IMR-90 (cell line): ENCODE results near the gene FBN1. TPM values are rescaled to one million over a fixed set of nuclear protein-coding genes. Genes with fewer than 3 reads are reported as not detected.

Experiments
- ATAC-seq: fragments of 200-7000 bp; cut with Tn5 transposase; 2 replicates; pipeline ENCODE4 v1.9.1; 2020; ENCODE audit warnings: low read depth, mild to moderate bottlenecking, moderate library complexity
- BruUV-seq: library from RNA; stranded (reverse); fragments of 400-500 nt; replicated peaks from 2 replicates; lab custom pipeline; 2021; lab: Mats Ljungman, UMichigan
- CTCF ChIA-PET: fragments of 300-600 bp; formaldehyde crosslinking; extraction: SDS; loops from one replicate; lab custom pipeline; 2021; ENCODE audit warnings: antibody characterized with exemption; lab: Yijun Ruan, JAX
- POLR2A ChIA-PET: fragments of 300-600 bp; sonication (Branson Sonifier 250); formaldehyde crosslinking; loops from one replicate; lab custom pipeline; 2022; ENCODE audit warnings: antibody characterized with exemption; ENCODE audit not compliant: unreplicated experiment; lab: Charles Lee
- DNase-seq: peaks from one replicate; pipeline ENCODE4 v3.0.0; 2013
- H2AFZ ChIP-seq: replicated peaks from 2 replicates; pipeline ENCODE3; 2013; ENCODE audit warnings: low read length, mild to moderate bottlenecking; ENCODE audit not compliant: poor library complexity
- H2AK5ac ChIP-seq: 2 replicates; pipeline ENCODE4 v1.6.1; 2013; ENCODE audit warnings: low read depth, low read length, inconsistent platforms
- H2AK9ac ChIP-seq: replicated peaks from 2 replicates; pipeline ENCODE3; 2013; ENCODE audit warnings: mild to moderate bottlenecking, low read depth, low read length, moderate library complexity; ENCODE audit not compliant: poor library complexity
- H2BK120ac ChIP-seq: 2 replicates; pipeline ENCODE4 v1.6.1; 2013; ENCODE audit warnings: low read depth, low read length, inconsistent platforms
- H2BK15ac ChIP-seq: 3 replicates; pipeline ENCODE4 v1.6.1; 2013; ENCODE audit warnings: low read depth, low read length, inconsistent platforms
- H2BK20ac ChIP-seq: 2 replicates; pipeline ENCODE4 v1.6.1; 2013; ENCODE audit warnings: low read depth, mild to moderate bottlenecking, inconsistent platforms, low read length, moderate library complexity
- H2BK5ac ChIP-seq: 2 replicates; pipeline ENCODE4 v1.6.1; 2013; ENCODE audit warnings: mild to moderate bottlenecking, low read depth, low read length, inconsistent platforms; ENCODE audit not compliant: poor library complexity, severe bottlenecking
- H3K14ac ChIP-seq: replicated peaks from 2 replicates; pipeline ENCODE4 v1.6.1; 2013; ENCODE audit warnings: low read depth, low read length, inconsistent platforms
- H3K18ac ChIP-seq: 2 replicates; pipeline ENCODE4 v1.6.1; 2013; ENCODE audit warnings: low read depth, low read length, control low read depth
- H3K23ac ChIP-seq: 2 replicates; pipeline ENCODE4 v1.6.1; 2013; ENCODE audit warnings: low read depth, low read length, inconsistent platforms
- H3K27ac ChIP-seq: 2 replicates; pipeline ENCODE4 v1.5.1; 2013; ENCODE audit warnings: mild to moderate bottlenecking, control low read depth, low read length; ENCODE audit not compliant: insufficient read depth
- H3K27me3 ChIP-seq: 2 replicates; pipeline ENCODE4 v1.6.1; 2013; ENCODE audit warnings: low read length; ENCODE audit not compliant: control insufficient read depth, insufficient read depth
- H3K36me3 ChIP-seq: 2 replicates; pipeline ENCODE4 v1.6.1; 2013; ENCODE audit warnings: low read length, mixed read lengths; ENCODE audit not compliant: control insufficient read depth, insufficient read depth
- H3K4ac ChIP-seq: 2 replicates; pipeline ENCODE4 v1.6.1; 2013; ENCODE audit warnings: low read depth, low read length, inconsistent platforms
- H3K4me1 ChIP-seq: 2 replicates; pipeline ENCODE4 v1.6.1; 2013; ENCODE audit warnings: low read length, mixed read lengths; ENCODE audit not compliant: control insufficient read depth, insufficient read depth
- H3K4me2 ChIP-seq: 2 replicates; pipeline ENCODE4 v1.6.1; 2013; ENCODE audit warnings: low read depth, mild to moderate bottlenecking, control low read depth, low read length, moderate library complexity
- H3K4me3 ChIP-seq: 2 replicates; pipeline ENCODE4 v1.5.1; 2013; ENCODE audit warnings: low read depth, mild to moderate bottlenecking, control low read depth, low read length, moderate library complexity; ENCODE audit not compliant: insufficient read depth
- H3K56ac ChIP-seq: 2 replicates; pipeline ENCODE4 v1.6.1; 2013; ENCODE audit warnings: low read length, inconsistent platforms; ENCODE audit not compliant: insufficient read depth; ENCODE audit errors: extremely low read depth
- H3K79me1 ChIP-seq, 2 experiments: 2 replicates each; pipeline ENCODE4 v1.6.1; 2013; ENCODE audit warnings: low read length in 2 of 2, inconsistent platforms in 1 of 2, low read depth in 1 of 2
- H3K9ac ChIP-seq: 2 replicates; pipeline ENCODE4 v1.6.1; 2013; ENCODE audit warnings: low read depth, low read length, control low read depth
- H3K9me1 ChIP-seq: 2 replicates; pipeline ENCODE4 v1.6.1; 2013; ENCODE audit warnings: low read length, inconsistent platforms; ENCODE audit not compliant: insufficient read depth
- H3K9me3 ChIP-seq: 2 replicates; pipeline ENCODE4 v1.6.1; 2013; ENCODE audit warnings: low read length; ENCODE audit not compliant: control insufficient read depth, insufficient read depth
- H4K20me1 ChIP-seq: 2 replicates; pipeline ENCODE4 v1.6.1; 2013; ENCODE audit warnings: low read length, inconsistent platforms; ENCODE audit not compliant: insufficient read depth
- H4K5ac ChIP-seq: 2 replicates; pipeline ENCODE4 v1.6.1; 2013; ENCODE audit warnings: mild to moderate bottlenecking, low read depth, low read length, control low read depth
- H4K8ac ChIP-seq, 2 experiments: 2 replicates each; pipeline ENCODE4 v1.6.1; 2013; ENCODE audit warnings: low read depth in 2 of 2, low read length in 2 of 2, control low read depth in 1 of 2, inconsistent platforms in 1 of 2
- H4K91ac ChIP-seq: 2 replicates; pipeline ENCODE4 v1.6.1; 2013; ENCODE audit warnings: low read depth, low read length, inconsistent platforms; ENCODE audit not compliant: insufficient read depth
- BHLHE40 ChIP-seq: fragments of 150-350 bp; IDR thresholded peaks from 2 replicates; pipeline ENCODE4 v1.6.1; 2016; ENCODE audit warnings: mild to moderate bottlenecking, low read depth, low read length
- CEBPB ChIP-seq: IDR thresholded peaks from 2 replicates; pipeline ENCODE4 v1.6.1; 2012; ENCODE audit warnings: low read depth, low read length, improper control_type of control experiment
- CHD1 ChIP-seq: IDR thresholded peaks from 2 replicates; pipeline ENCODE4 v1.6.1; 2012; ENCODE audit warnings: low read depth, low read length, improper control_type of control experiment
- CTCF ChIP-seq: conservative IDR thresholded peaks from 2 replicates; pipeline ENCODE4 v1.5.1; 2012; ENCODE audit warnings: mild to moderate bottlenecking, low read depth, low read length, improper control_type of control experiment
- ELK1 ChIP-seq: fragments of 150-350 bp; IDR thresholded peaks from 2 replicates; pipeline ENCODE4 v1.6.1; 2016; ENCODE audit warnings: low read depth, mild to moderate bottlenecking, low read length, moderate library complexity, borderline replicate concordance
- FOS ChIP-seq: fragments of 150-350 bp; IDR thresholded peaks from 2 replicates; pipeline ENCODE4 v1.6.1; 2016; ENCODE audit warnings: low read depth, low read length
- MAFK ChIP-seq: IDR thresholded peaks from 2 replicates; pipeline ENCODE4 v1.6.1; 2012; ENCODE audit warnings: low read depth, low read length, improper control_type of control experiment
- MAZ ChIP-seq: IDR thresholded peaks from 2 replicates; pipeline ENCODE4 v1.6.1; 2012; ENCODE audit warnings: low read depth, mild to moderate bottlenecking, low read length, improper control_type of control experiment, moderate library complexity, borderline replicate concordance
- MXI1 ChIP-seq: IDR thresholded peaks from 2 replicates; pipeline ENCODE4 v1.6.1; 2012; ENCODE audit warnings: low read depth, mild to moderate bottlenecking, low read length, moderate library complexity, borderline replicate concordance
- NFE2L2 ChIP-seq: fragments of 150-350 bp; IDR thresholded peaks from 2 replicates; pipeline ENCODE4 v1.6.1; 2016; ENCODE audit warnings: low read depth, mild to moderate bottlenecking, low read length
- POLR2A ChIP-seq: IDR thresholded peaks from 2 replicates; pipeline ENCODE4 v1.6.1; 2012; ENCODE audit warnings: mild to moderate bottlenecking, low read depth, low read length
- RAD21 ChIP-seq: IDR thresholded peaks from 2 replicates; pipeline ENCODE4 v1.6.1; 2012; ENCODE audit warnings: low read length, improper control_type of control experiment
- RCOR1 ChIP-seq: IDR thresholded peaks from 2 replicates; pipeline ENCODE4 v1.6.1; 2012; ENCODE audit warnings: mild to moderate bottlenecking, low read length, improper control_type of control experiment; ENCODE audit not compliant: insufficient replicate concordance
- RFX5 ChIP-seq: IDR thresholded peaks from 2 replicates; pipeline ENCODE4 v1.8.0; 2012; ENCODE audit warnings: low read depth, mild to moderate bottlenecking, low read length, moderate library complexity
- SMC3 ChIP-seq: fragments of 150-350 bp; IDR thresholded peaks from 2 replicates; pipeline ENCODE4 v1.6.1; 2016; ENCODE audit warnings: low read depth, mild to moderate bottlenecking, antibody characterized with exemption, low read length, moderate library complexity
- WGBS, 2 experiments: methylation state at CpG; one replicate each; pipeline versions ENCODE4 v1.1.5 to v1.1.7; 2013; ENCODE audit warnings: missing lambda C conversion rate in 2 of 2; ENCODE audit not compliant: insufficient read length in 1 of 2; ENCODE audit errors: extremely low coverage in 2 of 2; 5-methylcytosine and 5-hydroxymethylcytosine counted together
- dilution Hi-C: fragments of 300-500 bp; cut with HindIII; formaldehyde crosslinking; loops from one replicate; pipeline ENCODE4 v1.14.3; 2018; ENCODE audit warnings: low sequenced_read_pairs; ENCODE audit not compliant: unreplicated experiment
- in situ Hi-C: fragments of 300-500 bp; cut with MboI; formaldehyde crosslinking; loops from 3 replicates; pipeline ENCODE4 v1.14.3; 2019; ENCODE audit warnings: low sequenced_read_pairs, inconsistent platforms, mixed read lengths
- intact Hi-C: fragments of 100-400 bp; cut with micrococcal nuclease; formaldehyde crosslinking; loops from 2 replicates; pipeline ENCODE4 v1.10.0; 2022
- polyA plus RNA-seq, 3 experiments: library from polyadenylated mRNA; depleted of rRNA; stranded (reverse); fragments of >200 nt; gene quantifications; 2 replicates each; pipeline ENCODE4 v1.2.3, GENCODE V29; 2012; ENCODE audit warnings: low replicate concordance in 1 of 3
- total RNA-seq: library from RNA; depleted of rRNA; stranded (reverse); fragments of >200 nt; gene quantifications from 2 replicates; pipeline ENCODE4 v1.2.3, GENCODE V29; 2012
- TF ChIP-seq, protein P1 (sequence below): fragments of 150-350 bp; IDR thresholded peaks from 2 replicates; pipeline ENCODE4 v1.6.1; 2017; ENCODE audit warnings: mild to moderate bottlenecking, antibody characterized with exemption, low read length, low read depth

FBN1 gene
- total and polyA plus RNA-seq, 2 of the 4 experiments (the other 2 are of a cell fraction), result 134 to 283 TPM

DNA sequence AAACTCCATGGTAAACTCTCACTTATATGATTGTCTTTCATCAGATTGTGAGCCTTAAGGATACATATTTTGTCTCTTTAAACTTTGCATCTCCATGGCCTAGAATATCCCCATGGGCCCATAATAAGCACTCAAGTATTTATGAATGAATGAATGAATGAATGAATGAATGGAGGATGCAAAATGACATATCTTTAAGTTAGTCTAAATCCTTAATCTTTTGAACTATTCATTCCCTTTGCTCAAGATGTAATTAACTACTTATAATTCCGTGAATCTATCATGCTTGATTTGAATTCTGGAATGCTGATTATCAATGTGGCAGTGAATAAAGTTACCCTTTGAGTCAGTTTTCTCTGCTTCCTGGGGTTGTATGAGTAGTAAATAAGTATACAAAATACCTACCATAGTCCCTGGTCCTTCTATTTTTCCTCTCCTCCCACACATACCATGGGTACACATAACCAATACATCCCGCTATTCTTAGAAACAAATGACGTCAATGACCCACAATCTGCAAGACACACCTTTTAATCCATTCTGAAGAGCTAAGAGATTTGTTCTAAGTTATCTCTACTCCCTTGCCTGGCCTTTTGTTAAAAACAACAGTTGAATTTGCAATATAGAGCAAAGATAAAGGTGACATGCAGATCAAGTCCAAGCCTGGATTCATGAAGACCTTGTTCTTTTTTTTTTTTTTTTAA lies 94.5 kb downstream of the FBN1 start:
- H3K4ac ChIP-seq, result no peak overlapping the region
- no peak overlapping the region for H3K9ac ChIP-seq
- dilution Hi-C loops (no loop called here), intact Hi-C loops (no loop called here), in situ Hi-C loops (no loop called here)
- POLR2A ChIA-PET, result no interaction called here
- no peaks in the 10 kb centered on the region for H3K9me3 ChIP-seq
- H3K4me2 ChIP-seq, result no peak overlapping the region
- H2AFZ ChIP-seq, result no peak overlapping the region
- CTCF ChIA-PET, result no interaction called here
- no peak overlapping the region for H4K5ac ChIP-seq
- 0 out of 3 replicates have a peak overlapping the region, but pooled peaks have one; percentile 5 for H2BK15ac ChIP-seq
- no peak overlapping the region for H4K91ac ChIP-seq
- no peak overlapping the region for H3K4me3 ChIP-seq
- ATAC-seq, result no peak
- peaks cover 18% of the 10 kb centered on the region for H3K4me1 ChIP-seq
- peaks cover 3% of the 10 kb centered on the region; the same call in 1 of the 2 replicates for H3K36me3 ChIP-seq
- peaks cover 33 to 79% of the 10 kb centered on the region in 2 experiments for H3K79me1 ChIP-seq
- H2AK9ac ChIP-seq, result no peak overlapping the region
- no peak overlapping the region for H4K8ac ChIP-seq
- no peak for DNase-seq
- no peak overlapping the region for H3K14ac ChIP-seq
- H3K27me3 ChIP-seq, result no peaks in the 10 kb centered on the region
- H2BK20ac ChIP-seq, result 0 out of 2 replicates have a peak overlapping the region, but pooled peaks have one; percentile 18
- no peak overlapping the region for H2BK120ac ChIP-seq
- H3K27ac ChIP-seq, result no peak overlapping the region
- no peak overlapping the region for H3K56ac ChIP-seq
- no peak overlapping the region for H2BK5ac ChIP-seq
- H3K9me1 ChIP-seq, result peaks cover 18% of the 10 kb centered on the region
- H3K18ac ChIP-seq, result no peak overlapping the region
- H3K23ac ChIP-seq, result no peak overlapping the region
- no peak overlapping the region for H2AK5ac ChIP-seq
- no peak for TF ChIP-seq BHLHE40
- TF ChIP-seq POLR2A, result no peak
- no peak for TF ChIP-seq CHD1
- TF ChIP-seq MAFK, result no peak
- TF ChIP-seq MXI1, result no peak
- TF ChIP-seq ELK1, result no peak
- TF ChIP-seq RCOR1, result no peak
- no peak for TF ChIP-seq CEBPB
- TF ChIP-seq FOS, result no peak
- no peak for TF ChIP-seq MAZ
- TF ChIP-seq RAD21, result no peak
- TF ChIP-seq, protein P1, sequence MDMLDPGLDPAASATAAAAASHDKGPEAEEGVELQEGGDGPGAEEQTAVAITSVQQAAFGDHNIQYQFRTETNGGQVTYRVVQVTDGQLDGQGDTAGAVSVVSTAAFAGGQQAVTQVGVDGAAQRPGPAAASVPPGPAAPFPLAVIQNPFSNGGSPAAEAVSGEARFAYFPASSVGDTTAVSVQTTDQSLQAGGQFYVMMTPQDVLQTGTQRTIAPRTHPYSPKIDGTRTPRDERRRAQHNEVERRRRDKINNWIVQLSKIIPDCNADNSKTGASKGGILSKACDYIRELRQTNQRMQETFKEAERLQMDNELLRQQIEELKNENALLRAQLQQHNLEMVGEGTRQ, result no peak
- no peak for TF ChIP-seq CTCF
- no peak for TF ChIP-seq SMC3
- no peak for TF ChIP-seq RFX5
- no peak for TF ChIP-seq NFE2L2
- H4K20me1 ChIP-seq, result no peaks in the 10 kb centered on the region
- no TSS peak for BruUV-seq
- whole genome bisulfite sequencing, 2 experiments, result no CpG with 5 or more reads among the region's 3 CpGs
